HG03342 (cell line): ENCODE measurements around the gene SH3BP2.

Source experiments
- ATAC-seq: cut with Tn5 transposase; IDR thresholded peaks from one replicate; pipeline ENCODE4 v1.9.1; 2021; ENCODE audit warnings: mild to moderate bottlenecking, moderate library complexity; ENCODE audit not compliant: unreplicated experiment

The SH3BP2 gene, protein sequence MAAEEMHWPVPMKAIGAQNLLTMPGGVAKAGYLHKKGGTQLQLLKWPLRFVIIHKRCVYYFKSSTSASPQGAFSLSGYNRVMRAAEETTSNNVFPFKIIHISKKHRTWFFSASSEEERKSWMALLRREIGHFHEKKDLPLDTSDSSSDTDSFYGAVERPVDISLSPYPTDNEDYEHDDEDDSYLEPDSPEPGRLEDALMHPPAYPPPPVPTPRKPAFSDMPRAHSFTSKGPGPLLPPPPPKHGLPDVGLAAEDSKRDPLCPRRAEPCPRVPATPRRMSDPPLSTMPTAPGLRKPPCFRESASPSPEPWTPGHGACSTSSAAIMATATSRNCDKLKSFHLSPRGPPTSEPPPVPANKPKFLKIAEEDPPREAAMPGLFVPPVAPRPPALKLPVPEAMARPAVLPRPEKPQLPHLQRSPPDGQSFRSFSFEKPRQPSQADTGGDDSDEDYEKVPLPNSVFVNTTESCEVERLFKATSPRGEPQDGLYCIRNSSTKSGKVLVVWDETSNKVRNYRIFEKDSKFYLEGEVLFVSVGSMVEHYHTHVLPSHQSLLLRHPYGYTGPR

DNA sequence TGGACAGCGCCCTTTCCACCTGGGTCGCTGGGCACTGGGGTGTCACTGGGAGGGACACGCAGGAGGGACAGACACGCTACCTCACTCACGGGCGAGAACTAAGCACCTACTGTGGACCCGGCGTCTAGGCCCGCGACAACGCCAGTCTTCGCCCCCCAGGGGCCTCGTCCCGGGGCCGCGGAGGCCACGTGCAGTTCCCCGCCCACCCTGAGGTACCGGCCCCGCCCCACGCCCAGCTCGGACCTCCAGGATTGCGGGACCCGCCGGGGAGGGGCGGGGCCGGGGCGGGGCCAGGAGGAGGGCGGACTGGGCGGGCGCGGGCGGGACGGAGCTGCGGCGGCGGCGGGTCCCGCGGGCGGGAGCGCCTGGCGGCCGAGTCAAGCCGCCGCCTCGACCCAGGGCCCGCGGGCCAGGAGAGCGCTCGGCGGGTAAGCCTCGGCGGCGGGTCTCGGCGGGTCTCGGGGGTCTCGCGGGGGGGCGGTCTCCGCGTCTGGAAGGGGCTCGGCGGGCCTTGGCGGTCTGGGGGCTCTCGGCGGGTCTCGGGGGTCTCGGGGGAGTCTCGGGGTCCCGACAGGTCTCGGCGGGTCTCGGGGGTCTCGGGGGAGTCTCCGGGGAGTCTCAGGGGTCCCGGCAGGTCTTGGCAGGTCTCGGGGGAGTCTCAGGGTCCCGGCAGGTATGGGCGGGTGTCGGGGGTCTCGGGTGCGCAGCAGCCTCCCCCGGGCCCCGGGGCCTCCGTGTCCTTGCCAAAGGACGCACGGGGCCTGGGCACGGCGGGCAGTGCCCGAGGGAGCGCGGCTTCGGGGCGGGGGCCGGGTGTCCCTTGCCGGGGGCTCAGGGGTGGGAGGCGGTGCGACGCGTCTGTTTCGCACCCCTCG lies at the start of gene SH3BP2:
Gene SH3BP2, plus strand, starts transcription at position 375 of the 875 bp plus-strand sequence. CDS start 27,533 bp downstream, outside the sequence.
- no peak for ATAC-seq

DNA sequence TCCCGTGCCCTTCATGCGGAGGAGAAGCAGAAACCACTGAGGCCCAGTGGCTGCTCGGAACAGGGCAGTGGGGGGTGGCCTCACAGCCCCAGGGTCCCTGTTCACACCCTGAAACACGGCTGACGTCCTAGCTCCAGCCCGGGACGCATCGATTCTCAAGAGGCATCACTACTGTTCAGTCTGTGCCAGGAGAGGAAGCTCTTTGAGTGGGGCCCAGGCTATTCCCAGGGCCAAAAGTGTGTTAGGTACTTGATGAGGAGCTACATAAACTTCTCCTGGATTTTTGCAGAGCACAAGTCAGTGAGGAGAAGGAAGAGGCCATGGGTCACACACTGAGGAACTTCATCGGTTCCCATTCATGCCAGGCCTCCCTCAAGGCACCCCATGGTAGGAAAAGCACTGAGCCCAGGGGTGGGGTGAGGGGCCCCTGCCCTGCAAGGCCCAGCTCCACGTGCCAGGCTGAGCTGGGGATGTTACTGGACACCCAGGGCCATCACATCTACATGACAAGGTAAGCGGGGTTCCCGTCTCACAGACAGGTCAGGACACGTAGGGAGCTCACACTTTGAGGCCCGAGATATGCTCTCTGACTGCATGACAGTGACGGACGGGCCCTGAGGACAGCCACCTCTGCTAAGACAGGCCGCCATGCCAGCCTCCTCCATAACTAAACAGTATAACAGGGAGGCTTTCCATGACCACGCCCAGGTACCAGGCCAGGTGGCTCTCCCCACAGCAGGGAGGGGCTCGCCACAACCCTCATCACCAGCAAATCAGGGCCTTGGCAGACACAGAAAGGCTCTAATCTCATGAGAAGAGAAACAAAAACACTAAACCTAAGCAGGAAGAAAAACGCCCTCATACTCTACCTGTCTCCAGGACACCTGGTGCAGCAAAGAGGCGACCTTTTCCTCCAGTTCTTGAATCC lies 49.1 kb upstream of the SH3BP2 start:
- ATAC-seq: no peak

DNA sequence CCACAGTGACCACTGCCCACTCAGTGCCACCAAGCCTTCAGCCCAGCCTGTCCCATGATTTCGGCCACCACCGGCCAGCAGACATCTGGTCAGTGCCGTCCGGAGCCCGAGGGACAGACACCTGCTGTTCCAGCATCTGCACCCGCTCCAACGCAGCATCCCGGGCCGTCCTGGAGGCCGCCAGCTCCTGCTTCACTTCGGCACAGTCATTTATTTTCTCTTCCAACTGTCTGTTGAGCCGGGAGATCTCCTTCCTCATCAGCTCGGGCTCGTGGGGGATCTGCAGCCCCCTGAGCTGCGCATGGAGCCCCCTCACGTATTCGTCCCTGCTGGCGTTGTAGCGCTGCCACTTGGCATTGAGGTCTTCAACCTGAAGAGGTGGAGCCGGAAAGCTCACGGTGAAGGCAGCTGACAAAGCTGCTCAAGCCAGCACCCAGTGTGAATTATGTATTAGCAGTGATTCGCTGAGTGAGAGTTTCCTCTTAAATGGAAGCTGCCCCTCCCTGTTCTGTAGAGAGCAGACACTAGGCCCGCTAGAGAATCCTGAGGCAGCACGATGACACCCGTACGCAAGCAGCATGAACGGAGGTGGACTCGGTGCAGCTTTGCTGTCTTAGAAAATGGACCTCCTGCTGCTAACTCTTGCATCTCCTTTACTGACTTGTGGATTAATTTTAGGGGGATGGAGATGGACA lies 48.2 kb upstream of the SH3BP2 start:
- no peak for ATAC-seq

DNA sequence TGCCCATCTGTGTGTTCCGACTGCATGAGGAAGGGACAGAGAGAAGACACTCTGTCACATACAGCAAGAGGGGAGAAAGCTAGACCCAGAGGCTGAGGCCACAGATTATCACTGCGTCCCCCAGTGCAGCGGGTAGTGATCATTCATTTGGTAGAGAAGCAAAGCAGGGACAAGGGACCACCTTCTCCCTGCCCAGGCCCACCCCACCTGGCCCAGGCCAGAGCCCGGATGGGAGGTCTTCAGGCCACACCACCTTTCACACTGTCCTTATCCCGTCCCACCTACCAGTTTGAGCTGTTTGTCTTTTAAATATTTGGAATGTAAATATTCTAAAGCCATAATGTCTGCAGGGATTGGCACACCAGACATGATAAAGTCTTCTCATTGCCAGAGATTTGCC lies 47.4 kb upstream of the SH3BP2 start:
- no peak for ATAC-seq

DNA sequence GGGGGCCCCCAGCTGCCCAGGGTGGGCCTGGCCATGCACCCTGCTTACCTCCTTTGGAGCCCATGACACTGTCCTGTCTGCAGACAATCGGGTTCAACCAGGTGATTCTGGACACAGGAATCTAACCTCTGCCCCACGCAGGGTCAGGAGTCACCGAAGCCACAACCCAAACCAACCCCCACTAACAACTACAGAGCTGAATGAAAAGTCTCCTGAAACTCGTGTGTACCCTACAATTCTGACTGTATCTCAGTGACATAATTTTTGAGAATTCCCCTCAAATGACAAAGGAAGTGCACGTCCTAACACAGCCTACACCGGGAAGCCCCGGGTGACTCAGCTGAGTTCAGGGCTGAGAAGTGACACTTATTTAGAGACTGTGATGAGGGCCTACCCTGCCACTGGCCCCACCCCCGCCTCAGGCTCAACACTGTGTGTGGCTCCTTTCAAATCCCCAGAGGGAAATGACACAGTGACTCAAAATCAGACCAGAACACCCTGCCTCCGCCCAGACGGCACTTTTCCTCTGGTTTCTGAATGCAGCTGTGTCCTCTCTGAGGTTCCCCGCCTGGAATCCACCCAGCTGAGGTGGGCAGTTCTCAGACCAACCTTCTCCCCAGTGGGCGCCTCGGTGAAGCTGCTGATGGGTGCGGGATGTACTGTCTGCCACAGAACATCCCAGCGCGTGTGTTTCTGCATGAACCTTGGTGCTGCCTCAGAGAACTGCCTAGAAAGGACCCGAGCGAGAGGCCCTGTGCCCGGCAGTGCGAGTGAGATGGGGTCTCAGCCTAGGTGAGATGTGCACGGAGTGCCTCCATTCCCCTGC lies 46.7 kb upstream of the SH3BP2 start:
- peak; percentile 91 for ATAC-seq

DNA sequence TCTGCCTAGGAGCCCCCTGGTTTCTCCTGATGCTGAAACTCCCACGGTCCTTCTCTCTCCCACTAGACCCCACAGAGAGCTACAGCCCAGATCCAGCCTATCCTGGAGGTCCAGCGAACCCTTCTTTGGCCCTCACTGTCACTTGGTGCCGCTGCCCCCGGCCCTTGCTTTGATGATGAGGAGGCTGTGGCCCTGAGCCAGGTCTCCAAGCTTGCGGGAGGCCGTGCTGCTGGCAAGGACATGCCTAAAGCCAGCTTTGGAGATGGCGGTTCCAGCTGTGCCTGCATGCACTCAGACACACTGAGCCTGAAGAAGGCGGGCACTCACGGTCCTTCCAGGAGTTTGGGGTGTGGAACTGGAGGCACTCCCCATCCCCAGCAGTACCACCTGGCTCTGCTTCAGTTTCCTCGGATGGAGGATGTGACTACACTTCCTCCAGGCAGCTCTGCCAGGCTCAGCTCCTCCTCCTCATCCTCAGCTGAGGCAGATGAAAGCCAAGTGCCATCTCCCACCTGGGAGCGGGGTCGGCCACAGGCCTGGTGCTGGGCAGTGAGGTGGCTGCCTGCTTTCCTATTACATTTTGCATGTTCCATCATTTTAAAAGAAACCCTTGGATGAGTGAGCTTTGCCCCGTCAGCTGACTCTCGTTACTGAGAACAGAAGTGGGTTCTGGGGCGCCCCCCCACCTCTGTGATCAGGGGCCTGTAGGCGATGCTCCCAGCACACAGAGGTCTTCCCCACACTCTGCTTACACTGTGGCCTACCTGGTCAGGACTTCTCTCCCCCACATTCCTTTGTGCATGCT lies 45.8 kb upstream of the SH3BP2 start:
- no peak for ATAC-seq

DNA sequence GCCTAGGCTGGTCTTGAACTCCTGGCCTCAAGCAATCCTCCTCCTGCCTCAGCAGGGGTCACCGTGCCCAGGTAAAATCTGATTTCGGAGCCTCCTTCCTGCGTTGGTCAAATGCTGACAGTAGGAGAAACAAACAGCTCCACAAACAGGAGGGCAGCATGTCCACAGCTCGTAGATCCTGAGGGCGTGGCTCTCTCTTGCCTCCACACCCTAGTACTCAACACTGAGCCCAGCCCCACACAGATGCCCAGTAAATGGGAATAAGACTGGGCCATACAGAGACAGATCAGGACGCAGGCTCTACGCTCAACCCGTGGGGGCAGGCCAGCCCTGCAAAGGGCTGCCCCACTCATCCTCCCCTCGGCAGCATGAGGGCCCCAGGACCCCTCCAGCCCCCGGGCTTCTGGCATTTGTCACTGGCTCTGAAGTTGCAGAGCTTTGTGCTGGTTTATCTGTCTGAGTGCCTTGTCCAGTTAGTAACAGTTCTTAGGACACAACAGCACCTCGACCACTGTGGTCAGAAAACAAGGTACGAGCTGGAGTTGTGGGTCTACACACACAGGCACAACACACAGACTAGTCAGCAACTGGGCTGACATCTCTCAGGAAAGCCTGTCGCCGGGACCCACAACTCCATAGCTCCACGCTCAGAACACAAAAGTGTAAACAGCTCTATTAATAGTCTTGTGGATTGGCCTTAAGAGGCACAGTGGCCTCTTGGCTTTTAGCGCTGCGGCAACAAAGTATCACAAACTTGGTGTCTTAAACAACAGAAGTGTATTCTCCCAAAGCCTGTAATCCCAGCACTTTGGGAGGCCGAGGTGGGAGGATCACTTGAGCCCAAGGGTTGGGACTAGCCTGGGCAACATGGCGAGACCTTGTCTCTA lies 41.9 kb upstream of the SH3BP2 start:
- ATAC-seq: no peak

DNA sequence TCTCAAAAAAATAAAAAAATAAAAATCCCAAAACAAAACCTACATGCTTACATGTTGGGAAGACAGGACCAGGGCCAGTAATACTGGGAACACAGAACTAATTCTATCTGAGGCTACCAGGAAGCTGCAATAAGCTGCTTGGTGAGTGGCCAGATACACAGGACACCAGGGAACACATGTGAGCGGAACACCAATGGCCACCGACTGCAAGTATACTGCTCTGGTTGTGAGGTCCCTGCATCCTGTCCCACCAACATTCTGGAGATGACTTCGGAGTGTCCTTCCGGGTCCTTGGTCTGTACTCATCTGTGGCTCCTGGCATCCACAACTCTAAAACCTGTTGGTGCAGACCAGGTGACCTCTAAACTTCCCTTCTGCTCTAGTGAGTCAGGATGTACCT lies 39.4 kb upstream of the SH3BP2 start:
- no peak for ATAC-seq

DNA sequence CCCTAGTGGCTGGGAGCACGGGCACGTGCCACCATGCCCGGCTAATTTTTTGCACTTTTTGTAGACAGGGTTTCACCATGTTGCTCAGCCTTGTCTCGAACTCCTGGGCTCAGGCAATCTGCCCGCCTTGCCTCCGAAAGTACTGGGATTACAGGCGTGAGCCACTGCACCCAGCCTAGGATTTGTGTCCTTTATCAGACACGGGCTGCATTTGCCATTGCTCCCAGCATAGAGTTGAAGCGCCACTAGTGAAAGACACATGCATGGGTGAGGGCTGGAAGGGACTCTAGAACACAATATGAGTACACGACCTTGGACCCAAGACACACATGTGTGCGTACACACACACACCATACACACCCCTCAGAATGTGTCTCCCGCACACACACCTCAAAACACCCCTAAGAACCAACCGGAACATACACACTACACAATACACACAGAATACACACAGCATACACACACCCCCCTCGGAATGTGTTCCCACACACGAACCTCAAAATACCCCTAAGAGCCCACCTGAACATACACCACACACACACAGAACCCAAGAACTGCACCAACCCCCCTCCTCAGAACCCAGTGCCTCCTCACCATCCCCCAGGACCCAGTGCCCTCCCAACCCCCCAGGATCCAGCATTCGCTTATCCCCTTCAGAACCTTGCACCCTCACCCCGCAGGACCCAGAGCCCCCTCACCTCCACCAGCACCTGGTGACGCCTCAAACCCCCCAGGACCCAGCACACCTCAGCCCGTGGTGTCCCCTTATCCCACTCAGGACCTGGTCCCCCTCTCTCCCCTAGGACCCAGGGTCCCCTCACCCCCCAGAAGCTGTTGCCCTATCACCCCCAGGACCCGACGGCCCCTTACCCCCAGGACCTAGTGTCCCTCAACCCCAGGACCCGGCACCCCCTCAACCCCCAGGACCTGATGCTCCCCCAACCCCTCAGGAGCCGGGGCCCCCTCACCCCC lies 37.8 kb upstream of the SH3BP2 start:
- no peak for ATAC-seq

DNA sequence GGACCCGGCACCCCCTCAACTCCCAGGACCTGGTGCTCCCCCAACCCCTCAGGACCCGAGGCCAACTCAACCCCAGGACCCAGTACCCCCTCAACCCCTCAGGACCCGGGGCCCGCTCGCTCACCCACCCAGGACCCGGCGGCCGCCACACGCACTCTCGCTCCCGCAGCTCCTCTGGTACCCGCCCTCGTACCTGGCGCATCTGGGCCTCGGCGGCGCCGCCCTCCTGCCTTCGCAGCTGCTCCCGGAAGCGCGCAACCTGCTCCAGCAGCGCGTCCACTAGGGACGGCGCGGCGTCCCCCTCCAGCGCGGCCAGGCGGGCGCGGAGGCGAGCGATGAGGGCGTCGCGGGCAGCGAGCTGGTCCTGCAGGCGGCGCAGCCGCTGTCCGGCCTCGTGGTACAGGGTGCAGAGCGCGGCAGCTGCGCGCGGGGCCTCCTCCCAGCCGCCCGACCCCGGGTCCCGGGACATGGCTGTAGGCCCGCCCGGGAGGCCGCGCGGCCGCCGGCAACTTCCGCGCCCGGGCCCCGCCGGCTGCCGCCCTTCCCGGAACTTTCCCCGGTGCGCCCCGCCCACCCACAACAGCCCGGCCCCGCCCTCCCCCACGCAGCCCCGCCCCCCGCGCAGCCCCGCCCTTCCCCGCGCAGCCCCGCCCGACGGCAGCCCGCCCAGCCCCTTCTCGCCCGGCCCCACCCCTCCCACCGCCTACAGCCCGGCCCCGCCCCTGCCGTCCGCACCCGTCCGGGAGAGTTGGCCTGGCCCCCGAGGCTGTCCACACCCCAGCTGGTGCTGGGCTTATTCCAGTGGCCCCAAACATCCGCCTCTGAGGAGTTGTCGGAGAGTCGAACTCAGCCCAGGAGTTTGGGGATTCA lies 36.8 kb upstream of the SH3BP2 start, which contains the start of gene TNIP2:
Gene TNIP2, minus strand, starts transcription at position 516 of the 870 bp plus-strand sequence. Its CDS starts 47 bp downstream, at position 469.
- peak; percentile 56 for ATAC-seq

DNA sequence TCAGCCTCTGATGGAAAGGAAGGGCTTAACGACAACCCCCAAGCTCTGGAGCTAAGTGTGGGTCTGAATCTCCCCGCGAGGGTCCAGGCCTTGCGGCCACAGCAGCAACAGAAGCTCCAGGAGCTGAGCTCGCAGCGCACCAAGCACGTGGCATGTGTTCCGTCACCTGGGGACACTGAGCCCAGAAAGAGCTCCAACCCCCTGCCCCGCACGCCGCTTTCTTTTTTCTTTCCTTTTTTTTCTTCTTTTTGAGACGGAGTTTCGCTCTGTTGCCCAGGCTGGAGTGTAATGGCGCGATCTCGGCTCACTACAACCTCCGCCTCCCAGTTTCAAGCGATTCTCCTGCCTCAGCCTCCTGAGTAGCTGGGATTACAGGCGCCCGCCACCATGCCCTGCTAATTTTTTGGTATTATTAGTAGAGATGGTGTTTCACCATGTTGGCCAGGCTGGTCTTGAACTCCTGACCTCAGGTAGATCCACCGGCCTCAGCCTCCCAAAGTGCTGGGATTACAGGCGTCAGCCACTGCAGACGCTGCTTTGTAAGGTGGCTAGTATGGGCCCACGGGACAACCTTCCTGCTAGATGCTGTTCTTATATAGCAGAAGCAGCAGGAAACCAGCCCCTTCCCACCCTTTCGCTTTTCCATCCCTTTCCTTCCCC lies 36.1 kb upstream of the SH3BP2 start:
- ATAC-seq: no peak

DNA sequence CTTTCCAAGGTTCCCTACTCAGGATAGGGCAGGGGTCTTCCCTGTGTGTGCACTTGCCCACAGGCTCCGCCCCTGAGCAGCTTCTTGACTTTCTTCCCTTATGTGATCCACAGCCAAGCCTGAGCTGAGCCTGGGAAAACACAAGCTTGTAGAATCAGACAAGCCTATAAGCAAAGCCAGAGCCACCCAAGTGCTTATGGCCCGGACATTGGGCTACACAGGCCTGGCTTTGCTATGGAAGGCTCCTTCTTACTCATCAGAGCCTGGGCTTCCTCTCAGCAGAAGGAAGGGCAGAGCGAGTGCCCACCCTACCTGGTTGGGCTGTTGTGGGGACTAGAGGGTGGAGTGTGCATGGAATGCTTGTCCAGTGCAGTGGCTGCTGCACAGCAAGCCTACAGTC lies 35.5 kb upstream of the SH3BP2 start:
- ATAC-seq: no peak

DNA sequence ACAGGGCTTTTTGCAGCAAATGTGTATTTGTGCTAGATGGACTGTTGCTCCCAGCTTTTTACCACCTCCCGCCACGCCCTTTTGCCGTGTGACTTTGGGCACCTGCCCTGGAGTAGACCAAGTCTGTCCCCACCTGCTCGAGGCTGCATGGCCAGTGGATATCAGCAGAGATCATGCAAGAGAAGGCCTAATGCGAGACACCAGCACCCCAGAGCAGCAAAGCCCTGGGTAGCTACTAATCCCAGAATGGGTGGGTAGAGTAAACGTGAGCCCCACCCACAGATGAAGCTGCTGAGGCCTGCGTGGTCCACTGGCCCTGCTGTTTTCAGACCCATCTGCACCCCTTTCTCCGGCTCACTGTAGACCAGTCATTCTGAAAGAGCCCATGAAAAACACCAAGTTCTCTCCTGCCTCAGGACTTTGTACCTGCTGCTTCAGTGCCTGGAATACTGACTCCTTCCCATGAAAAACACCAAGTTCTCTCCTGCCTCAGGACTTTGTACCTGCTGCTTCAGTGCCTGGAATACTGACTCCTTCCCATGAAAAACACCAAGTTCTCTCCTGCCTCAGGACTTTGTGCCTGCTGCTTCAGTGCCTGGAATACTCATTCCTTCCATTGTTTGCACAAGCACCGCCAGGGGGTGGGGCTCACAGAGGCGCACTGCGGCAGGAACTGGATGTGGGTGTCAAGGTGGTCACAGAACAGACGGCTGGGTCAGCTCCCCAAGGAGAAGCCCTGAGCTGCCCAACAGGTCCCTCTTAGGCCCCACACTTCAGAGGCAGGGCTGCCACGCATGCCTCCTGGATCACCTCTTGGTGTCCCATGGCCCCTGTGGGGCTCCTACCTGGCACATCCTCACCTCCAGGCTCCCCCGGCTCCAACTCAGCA lies 31.6 kb upstream of the SH3BP2 start:
- ATAC-seq: no peak

DNA sequence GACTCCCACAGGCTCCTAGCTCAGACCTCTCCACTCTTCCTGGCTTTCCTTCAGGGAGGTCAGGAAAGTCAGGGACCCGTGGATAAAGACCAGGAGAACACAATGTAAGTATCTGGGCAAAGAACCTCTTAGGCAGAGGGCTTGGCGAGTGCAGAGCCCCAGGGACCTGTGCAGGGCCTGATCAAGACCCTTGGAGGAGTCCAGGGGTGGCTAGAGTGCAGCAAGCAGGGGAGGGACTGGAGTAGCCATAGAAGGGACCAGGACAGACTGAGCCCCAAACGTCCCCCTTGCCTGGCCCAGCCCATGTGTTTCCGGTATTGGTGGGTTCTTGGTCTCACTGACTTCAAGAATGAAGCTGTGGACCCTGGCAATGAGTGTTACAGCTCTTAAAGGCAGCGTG lies 30.8 kb upstream of the SH3BP2 start:
- ATAC-seq: no peak
